Rectal smooth muscle tissue (tissue), 1 donor: ENCODE results near the gene RPS5.
"Not testable (repeated sequence)": the region's sequence is repeated elsewhere in the genome, so short reads cannot be mapped to it uniquely, and the experiment has no call there.

Source experiments
- H3K27ac ChIP-seq: one replicate; pipeline ENCODE4 v1.7.0; 2013; ENCODE audit warnings: low read depth, low read length, inconsistent platforms
- H3K27me3 ChIP-seq: one replicate; pipeline ENCODE4 v1.7.0; 2013; ENCODE audit warnings: low read length; ENCODE audit not compliant: control insufficient read depth, insufficient read depth
- H3K36me3 ChIP-seq: one replicate; pipeline ENCODE4 v1.7.0; 2013; ENCODE audit warnings: low read length; ENCODE audit not compliant: control insufficient read depth, insufficient read depth
- H3K4me1 ChIP-seq: one replicate; pipeline ENCODE4 v1.7.0; 2013; ENCODE audit warnings: low read length; ENCODE audit not compliant: control insufficient read depth, insufficient read depth
- H3K4me3 ChIP-seq: one replicate; pipeline ENCODE4 v1.7.0; 2013; ENCODE audit warnings: low read length
- H3K9ac ChIP-seq: one replicate; pipeline ENCODE4 v1.7.0; 2013; ENCODE audit warnings: low read length

Gene RPS5

DNA sequence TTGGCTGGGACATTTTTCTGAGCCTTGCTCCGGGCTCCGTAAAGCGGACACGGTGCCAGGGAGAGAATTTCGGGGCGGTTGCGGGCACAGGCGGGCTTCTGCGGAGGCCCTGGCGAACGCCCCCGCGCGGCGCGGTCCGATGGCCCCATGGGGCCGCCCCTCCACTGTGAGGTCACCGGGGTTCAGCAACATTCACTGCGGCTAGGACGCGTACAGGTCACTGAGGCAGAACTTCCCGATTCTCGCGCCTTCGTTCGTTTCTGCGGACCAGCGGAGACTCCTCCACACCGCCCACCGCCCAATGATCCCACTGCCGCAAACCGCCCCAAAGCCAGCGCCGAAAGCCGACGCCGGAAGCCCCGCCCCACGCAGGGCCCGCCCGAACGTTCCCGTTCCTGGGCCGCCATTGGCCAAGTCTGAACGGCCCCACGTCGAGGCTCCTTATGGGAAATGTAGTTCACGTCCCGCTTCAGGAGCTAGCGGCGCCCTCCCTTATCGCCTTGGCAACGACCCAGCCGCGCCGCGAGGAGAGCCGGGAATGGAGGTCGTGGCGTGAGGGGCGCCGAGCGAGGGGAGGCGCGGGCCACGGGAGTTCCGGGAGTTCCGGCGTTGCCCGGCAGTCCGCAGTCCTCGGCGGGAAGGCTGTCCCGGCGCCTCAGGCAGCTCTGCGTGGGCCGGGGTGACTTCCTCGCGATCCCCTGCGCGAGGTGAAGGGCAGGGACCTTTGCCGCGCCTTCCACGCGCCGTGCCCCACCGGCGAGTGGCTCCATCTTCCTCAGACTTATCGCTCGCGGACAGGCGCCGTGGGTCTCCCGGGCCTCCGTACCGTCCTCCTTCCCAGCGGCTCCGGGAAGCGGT, 21.3 kb downstream of the RPS5 start, which contains the start of gene ZNF584:
Gene ZNF584 (plus strand): TSS at position 498 of the 858 bp plus-strand sequence. CDS start 499 bp downstream, outside the sequence.
- Histone ChIP-seq H3K27me3 (no peaks in the 10 kb centered on the region), H3K27ac (peak within 1 kb of the TSS; percentile 88), H3K36me3 (no peaks in the 10 kb centered on the region), H3K4me3 (peak within 1 kb of the TSS; percentile 95), H3K9ac (peak within 1 kb of the TSS; percentile 82), H3K4me1 (peaks cover 12% of the 10 kb centered on the region)

DNA sequence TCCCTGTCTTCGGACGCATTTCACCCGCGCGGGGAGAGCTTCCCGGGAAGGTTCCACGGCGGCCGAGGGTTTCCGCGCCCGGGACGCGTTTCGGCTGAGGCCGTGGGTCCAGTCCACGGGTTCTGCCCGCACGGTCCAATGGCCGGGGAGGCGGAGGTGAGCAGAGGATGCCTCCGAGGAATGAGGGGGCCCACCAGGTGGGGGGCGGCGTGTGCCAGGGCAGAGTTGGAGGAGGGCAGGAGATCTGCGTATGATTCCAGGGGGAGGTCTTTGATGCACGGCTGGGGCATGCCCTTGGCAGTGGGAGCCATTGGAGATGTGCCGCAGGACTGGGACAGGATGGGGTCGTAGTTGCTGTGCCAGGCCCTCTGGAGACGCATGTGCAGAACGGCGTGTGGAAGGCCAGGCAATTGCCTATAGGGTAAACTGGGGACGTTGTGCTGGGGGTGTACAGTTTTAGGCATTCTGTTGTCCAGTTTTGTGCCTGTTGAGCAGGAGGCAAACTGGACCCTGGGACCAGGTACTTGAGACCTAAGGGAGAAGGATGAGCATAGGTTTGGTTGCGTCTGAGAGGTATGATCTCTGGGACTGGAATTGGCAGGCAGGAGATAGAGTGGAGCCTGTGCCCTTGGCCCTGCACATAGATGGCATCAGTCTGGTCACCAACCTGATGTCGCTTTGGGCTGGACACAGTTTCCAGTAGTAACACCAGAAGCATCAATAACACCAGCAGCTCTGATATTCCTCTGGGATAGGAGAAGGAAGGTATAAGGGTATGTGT, 22.1 kb downstream of the RPS5 start:
- H3K9ac ChIP-seq: peak overlapping the region; percentile 49
- H3K27me3 ChIP-seq: no peaks in the 10 kb centered on the region
- H3K36me3 ChIP-seq: no peaks in the 10 kb centered on the region
- H3K27ac ChIP-seq: peak overlapping the region; percentile 88
- H3K4me3 ChIP-seq: peak overlapping the region; percentile 95
- peaks cover 12% of the 10 kb centered on the region for H3K4me1 ChIP-seq

DNA sequence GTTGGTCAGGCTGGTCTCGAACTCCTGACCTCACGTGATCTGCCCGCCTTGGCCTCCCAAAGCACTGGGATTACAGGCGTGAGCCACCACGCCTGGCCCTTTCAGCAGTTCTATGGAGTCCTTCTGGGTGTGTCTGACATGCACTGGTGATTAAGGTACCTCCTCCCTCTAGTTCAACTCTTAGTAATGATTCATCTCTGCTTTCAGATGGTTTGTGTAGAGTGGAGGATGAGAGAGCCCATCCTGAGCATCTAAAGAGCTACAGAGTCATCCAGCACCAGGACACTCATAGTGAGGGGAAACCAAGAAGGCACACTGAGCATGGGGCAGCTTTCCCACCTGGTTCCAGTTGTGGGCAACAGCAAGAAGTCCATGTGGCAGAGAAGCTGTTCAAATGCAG, 29.5 kb downstream of the RPS5 start:
- Histone ChIP-seq H3K36me3 (peaks cover 24% of the 10 kb centered on the region), H3K4me1 (no peaks in the 10 kb centered on the region), H3K4me3 (no peak overlapping the region), H3K9ac (no peak overlapping the region), H3K27me3 (no peaks in the 10 kb centered on the region), H3K27ac (no peak overlapping the region)

DNA sequence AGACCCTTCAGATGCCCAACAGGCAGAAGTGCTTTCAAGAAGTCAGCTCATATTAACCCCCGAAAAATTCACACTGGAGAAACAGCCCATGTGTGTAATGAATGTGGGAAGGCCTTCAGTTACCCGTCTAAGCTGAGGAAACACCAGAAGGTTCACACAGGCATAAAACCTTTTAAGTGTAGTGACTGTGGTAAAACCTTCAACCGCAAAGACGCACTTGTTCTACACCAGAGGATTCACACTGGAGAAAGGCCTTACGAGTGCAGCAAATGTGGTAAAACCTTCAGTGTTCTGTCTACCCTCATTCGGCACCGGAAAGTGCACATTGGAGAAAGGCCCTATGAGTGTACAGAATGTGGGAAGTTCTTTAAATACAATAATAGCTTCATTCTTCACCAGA, 30.0 kb downstream of the RPS5 start:
- Histone ChIP-seq H3K9ac (no peak overlapping the region), H3K27me3 (no peaks in the 10 kb centered on the region), H3K27ac (no peak overlapping the region), H3K4me3 (no peak overlapping the region), H3K4me1 (no peaks in the 10 kb centered on the region), H3K36me3 (peaks cover 24% of the 10 kb centered on the region)

DNA sequence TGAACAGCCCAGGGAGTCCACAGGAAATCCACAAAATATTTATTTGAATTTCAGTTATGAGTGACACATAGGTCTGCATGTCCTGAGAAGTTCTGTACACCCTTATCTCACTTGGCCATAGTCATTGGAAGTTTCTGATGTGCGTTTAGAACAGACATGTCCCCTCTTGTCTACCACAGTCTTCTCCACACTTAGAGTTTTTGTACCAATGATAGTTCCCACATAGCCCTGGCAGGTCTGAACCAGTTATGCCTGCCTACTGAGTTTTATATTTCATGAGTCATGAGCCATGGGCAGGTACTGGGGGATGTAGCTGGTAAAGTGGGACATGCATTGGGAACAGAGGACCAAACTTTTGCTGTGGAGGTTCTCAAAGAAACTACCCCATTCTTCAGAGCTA, 41.5 kb downstream of the RPS5 start:
- no peaks in the 10 kb centered on the region for H3K4me1 ChIP-seq
- H3K9ac ChIP-seq: no peak overlapping the region
- no peak overlapping the region for H3K4me3 ChIP-seq
- H3K27me3 ChIP-seq: no peaks in the 10 kb centered on the region
- H3K36me3 ChIP-seq: peaks cover 10% of the 10 kb centered on the region
- no peak overlapping the region for H3K27ac ChIP-seq

DNA sequence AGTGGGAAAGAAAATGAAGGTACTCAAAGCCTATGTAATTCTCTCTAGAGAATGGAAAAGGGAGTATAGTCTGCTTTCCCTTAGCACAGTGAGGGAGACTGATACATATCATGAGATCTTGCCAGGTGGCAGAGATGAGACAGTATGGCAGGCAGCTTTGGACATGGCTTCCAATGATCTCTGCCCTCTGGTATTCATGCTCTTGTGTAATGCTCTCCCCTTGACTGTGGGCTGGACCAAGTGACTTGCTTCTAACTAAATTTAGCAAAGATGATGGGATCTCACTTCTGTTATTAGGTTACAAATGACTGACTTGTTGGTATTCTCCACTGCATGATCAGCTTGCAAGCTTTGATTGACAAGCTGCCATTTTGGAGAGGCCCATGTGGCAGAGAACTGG, 42.7 kb downstream of the RPS5 start:
- Histone ChIP-seq H3K27me3 (no peaks in the 10 kb centered on the region), H3K4me3 (no peak overlapping the region), H3K36me3 (peaks cover 21% of the 10 kb centered on the region), H3K9ac (no peak overlapping the region), H3K4me1 (no peaks in the 10 kb centered on the region), H3K27ac (no peak overlapping the region)

DNA sequence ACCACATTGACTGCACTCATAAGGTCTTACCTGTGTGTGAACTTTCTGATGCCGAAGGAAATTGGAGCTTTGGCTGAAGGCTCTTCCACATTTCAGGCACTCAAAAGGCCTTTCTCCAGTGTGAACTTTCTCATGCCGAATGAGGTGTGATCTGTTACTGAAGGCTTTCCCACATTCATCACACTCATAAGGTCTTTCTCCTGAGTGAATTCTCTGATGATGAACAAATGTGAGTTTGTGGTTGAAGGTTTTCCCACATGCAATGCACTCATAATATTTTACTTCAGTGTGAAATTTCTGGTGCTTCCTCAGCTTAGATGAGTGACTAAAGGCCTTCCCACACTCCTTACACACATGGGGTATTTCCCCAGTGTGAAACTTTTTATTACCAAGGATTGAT, 47.1 kb downstream of the RPS5 start:
- no peak overlapping the region for H3K9ac ChIP-seq
- H3K36me3 ChIP-seq: peaks cover 46% of the 10 kb centered on the region
- no peak overlapping the region for H3K4me3 ChIP-seq
- H3K4me1 ChIP-seq: no peaks in the 10 kb centered on the region
- H3K27ac ChIP-seq: no peak overlapping the region
- no peaks in the 10 kb centered on the region for H3K27me3 ChIP-seq

DNA sequence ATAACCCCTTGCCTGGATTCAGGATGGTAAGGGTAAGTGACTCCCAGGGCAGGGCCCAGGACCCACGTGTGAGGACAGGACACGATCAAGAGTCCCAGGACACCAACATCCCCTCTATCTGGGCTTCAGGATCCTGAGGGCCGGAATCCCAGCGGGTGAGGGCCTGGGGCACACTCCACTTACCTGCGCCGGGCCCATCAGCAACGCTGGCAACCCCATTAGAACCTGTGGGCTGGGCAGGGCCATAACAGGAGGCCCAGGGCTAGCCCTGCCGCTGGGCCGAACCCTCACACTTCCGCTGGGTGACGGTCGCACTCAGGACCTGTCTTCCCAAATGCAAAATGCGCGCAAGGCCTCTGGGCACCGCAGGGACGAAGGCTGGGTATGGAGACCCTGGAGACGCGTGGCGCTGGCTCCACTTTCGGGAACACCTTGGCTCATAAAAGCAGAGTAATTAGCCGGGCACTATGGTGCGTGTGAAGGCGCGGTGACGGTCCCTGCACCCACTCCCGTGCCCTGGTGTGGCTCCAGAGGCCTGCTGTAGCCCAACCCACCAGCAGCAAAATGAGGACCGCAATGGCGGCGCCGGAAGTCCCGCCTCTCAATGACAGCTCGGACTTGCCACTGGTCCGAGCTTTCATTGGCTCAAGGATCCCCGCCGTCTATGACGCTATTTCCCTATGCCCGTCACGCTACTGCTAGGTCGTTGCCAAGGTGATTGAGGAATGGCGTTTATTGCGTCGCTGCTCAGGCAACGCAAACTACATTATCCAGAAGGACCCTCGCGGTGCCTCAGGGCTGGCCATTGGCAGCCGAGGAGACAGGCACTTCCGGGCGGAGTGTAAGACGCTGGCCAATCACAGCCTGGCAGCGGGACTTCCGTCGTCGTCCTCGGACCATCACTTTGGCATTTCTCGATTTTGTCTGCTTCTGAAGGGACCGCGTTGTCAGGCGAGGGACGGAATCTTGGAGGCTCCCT, 52.8 kb downstream of the RPS5 start, which contains the start of gene ZNF132:
Gene ZNF132 (minus strand): TSS at position 578 of the 979 bp plus-strand sequence. CDS start 332 bp downstream, at position 246.
- peak within 1 kb of the TSS; percentile 27 for H3K9ac ChIP-seq
- no peaks in the 10 kb centered on the region for H3K27me3 ChIP-seq
- peak within 1 kb of the TSS; percentile 76 for H3K27ac ChIP-seq
- H3K4me1 ChIP-seq: peaks cover 5% of the 10 kb centered on the region
- H3K36me3 ChIP-seq: peaks cover 23% of the 10 kb centered on the region
- peak within 1 kb of the TSS; percentile 82 for H3K4me3 ChIP-seq

DNA sequence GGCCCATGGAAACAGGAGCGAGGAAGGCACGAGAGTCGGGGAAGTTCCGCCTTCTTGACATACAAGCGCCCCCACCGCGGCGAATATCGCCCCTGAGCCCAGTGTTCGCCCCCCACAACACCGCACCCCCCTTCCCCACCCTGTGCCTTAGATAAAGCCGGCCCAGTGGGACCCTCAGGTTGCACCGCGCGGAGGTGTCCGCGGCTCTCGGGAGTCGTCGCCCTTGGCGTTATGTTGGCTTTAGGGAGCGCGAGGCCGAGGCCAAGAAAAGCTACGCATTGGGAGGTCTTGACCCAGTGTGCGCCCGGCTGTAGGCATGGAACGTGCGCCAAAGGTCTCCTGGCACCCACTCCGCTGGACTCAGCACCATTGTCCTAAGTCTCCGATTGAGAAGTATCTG, 53.5 kb downstream of the RPS5 start:
- Histone ChIP-seq H3K4me1 (peaks cover 5% of the 10 kb centered on the region), H3K9ac (peak overlapping the region; percentile 27), H3K36me3 (peaks cover 16% of the 10 kb centered on the region), H3K27ac (peak overlapping the region; percentile 76), H3K4me3 (peak overlapping the region; percentile 82), H3K27me3 (no peaks in the 10 kb centered on the region)

DNA sequence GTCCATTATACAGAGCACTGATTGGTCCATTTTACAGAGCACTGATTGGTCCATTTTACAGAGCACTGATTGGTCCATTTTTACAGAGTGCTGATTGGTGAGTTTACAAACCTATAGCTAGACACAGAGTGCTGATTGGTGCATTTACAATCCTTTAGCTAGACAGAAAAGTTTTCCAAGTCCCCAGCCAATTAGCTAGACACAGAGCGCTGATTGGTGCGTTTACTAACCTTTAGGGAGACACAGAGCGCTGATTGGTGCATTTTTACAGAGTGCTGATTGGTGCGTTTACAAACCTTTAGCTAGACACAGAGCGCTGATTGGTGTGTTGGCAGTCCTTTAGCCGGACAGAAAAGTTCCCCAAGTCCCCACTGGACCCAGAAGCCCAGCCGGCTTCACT, 55.9 kb downstream of the RPS5 start:
- H3K36me3 ChIP-seq, H3K9ac ChIP-seq, H3K27me3 ChIP-seq, H3K4me3 ChIP-seq, H3K27ac ChIP-seq, H3K4me1 ChIP-seq: not testable (repeated sequence)
